Nephron (organoid): ENCODE results near the gene TCERG1L.

Experiments used
- H3K27ac Mint-ChIP-seq, 3 experiments: 2 replicates each; pipeline ENCODE4 v1.8.0; 2020; ENCODE audit warnings: mixed read lengths in 3 of 3, mild to moderate bottlenecking in 2 of 3, moderate library complexity in 1 of 3
- H3K27me3 Mint-ChIP-seq: 2 replicates; pipeline ENCODE4 v1.8.0; 2021; ENCODE audit warnings: low read depth, mild to moderate bottlenecking, moderate library complexity, mixed read lengths
- H3K36me3 Mint-ChIP-seq: 2 replicates; pipeline ENCODE4 v1.8.0; 2020; ENCODE audit warnings: low read depth, mixed read lengths
- H3K4me1 Mint-ChIP-seq: 2 replicates; pipeline ENCODE4 v1.8.0; 2020; ENCODE audit warnings: mixed read lengths
- H3K4me3 Mint-ChIP-seq, 3 experiments: 2 replicates each; pipeline ENCODE4 v1.8.0; 2020; ENCODE audit warnings: mild to moderate bottlenecking in 3 of 3, mixed read lengths in 3 of 3, moderate library complexity in 2 of 3
- H3K9me3 Mint-ChIP-seq: 2 replicates; pipeline ENCODE4 v1.8.0; 2020; ENCODE audit warnings: mixed read lengths
- CTCF ChIP-seq, 3 experiments: fragments of 200-600 bp; sonication (generic); IDR thresholded peaks; one replicate each; pipeline ENCODE4 v1.5.0; 2021; ENCODE audit warnings: antibody characterized with exemption in 3 of 3; ENCODE audit not compliant: unreplicated experiment in 3 of 3

The TCERG1L gene

GRCh38 chr10:131090761-131091661 lies 220.5 kb downstream of the TCERG1L start:
- no peak for TF ChIP-seq CTCF (IDR thresholded peaks at IDR 0.05; ENCODE audit: unreplicated experiment in 3 of 3)
- peaks cover 33% of the 10 kb centered on the region for H3K27me3 Mint-ChIP-seq
- H3K4me3 Mint-ChIP-seq = no peak overlapping the region
- H3K27ac Mint-ChIP-seq = no peak overlapping the region
- H3K4me1 Mint-ChIP-seq = peaks cover 22% of the 10 kb centered on the region
- no peaks in the 10 kb centered on the region for H3K9me3 Mint-ChIP-seq
- H3K36me3 Mint-ChIP-seq = no peaks in the 10 kb centered on the region

DNA sequence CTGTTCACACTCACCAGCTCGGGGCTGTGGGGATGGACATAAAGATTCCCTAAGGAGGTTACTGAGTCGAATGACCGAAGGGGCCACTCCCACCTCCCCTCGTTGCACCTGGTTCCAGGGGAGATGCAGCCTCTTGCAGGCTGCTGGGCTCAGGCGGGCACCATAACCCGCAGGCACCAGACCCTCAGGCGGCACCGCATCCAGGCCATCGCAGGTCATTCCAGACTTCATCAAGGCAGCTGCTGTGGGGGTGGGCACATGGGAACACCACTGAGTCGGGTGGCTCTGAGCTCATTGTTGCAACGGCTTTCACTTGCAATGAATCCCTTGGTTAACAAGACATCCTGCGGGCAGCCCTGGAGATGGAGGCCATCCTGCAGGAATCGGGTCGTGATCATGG lies 221.7 kb downstream of the TCERG1L start:
- peaks cover 24% of the 10 kb centered on the region for H3K4me1 Mint-ChIP-seq
- no peak for TF ChIP-seq CTCF (IDR thresholded peaks at IDR 0.05; ENCODE audit: unreplicated experiment in 3 of 3)

GRCh38 chr10:131089150-131089549 lies 222.4 kb downstream of the TCERG1L start:
- H3K27ac Mint-ChIP-seq = no peak overlapping the region
- no peak for TF ChIP-seq CTCF (IDR thresholded peaks at IDR 0.05; ENCODE audit: unreplicated experiment in 3 of 3)
- H3K4me3 Mint-ChIP-seq = no peak overlapping the region
- H3K27me3 Mint-ChIP-seq = peaks cover 43% of the 10 kb centered on the region
- H3K9me3 Mint-ChIP-seq = no peaks in the 10 kb centered on the region
- no peaks in the 10 kb centered on the region for H3K36me3 Mint-ChIP-seq
- peaks cover 17% of the 10 kb centered on the region for H3K4me1 Mint-ChIP-seq

More for the DNA sequence above, 221.7 kb downstream of the TCERG1L start:
- peaks cover 42% of the 10 kb centered on the region for H3K27me3 Mint-ChIP-seq
- H3K27ac Mint-ChIP-seq = no peak overlapping the region
- H3K4me3 Mint-ChIP-seq = no peak overlapping the region
- no peaks in the 10 kb centered on the region for H3K9me3 Mint-ChIP-seq
- H3K36me3 Mint-ChIP-seq = no peaks in the 10 kb centered on the region

- Mint-ChIP-seq H3K9me3 (no peaks in the 10 kb centered on the region), H3K27me3 (peaks cover 46% of the 10 kb centered on the region), H3K4me1 (peaks cover 14% of the 10 kb centered on the region), H3K4me3 (no peak overlapping the region), H3K36me3 (no peaks in the 10 kb centered on the region), H3K27ac (no peak overlapping the region)
- TF ChIP-seq CTCF (IDR thresholded peaks at IDR 0.05; ENCODE audit: unreplicated experiment in 3 of 3) = no peak
Measured at GRCh38 chr10:131088619-131089018, 222.9 kb downstream of the TCERG1L start.

GRCh38 chr10:131087464-131088215 lies 223.9 kb downstream of the TCERG1L start:
- no peak for TF ChIP-seq CTCF (IDR thresholded peaks at IDR 0.05; ENCODE audit: unreplicated experiment in 3 of 3)
- H3K9me3 Mint-ChIP-seq = no peaks in the 10 kb centered on the region
- no peak overlapping the region for H3K27ac Mint-ChIP-seq
- H3K27me3 Mint-ChIP-seq = peaks cover 46% of the 10 kb centered on the region
- no peaks in the 10 kb centered on the region for H3K36me3 Mint-ChIP-seq
- H3K4me1 Mint-ChIP-seq = peaks cover 19% of the 10 kb centered on the region
- H3K4me3 Mint-ChIP-seq = no peak overlapping the region
